ENCODE measurements around the gene KLF1. TPM values are rescaled to one million over a fixed set of nuclear protein-coding genes. Genes with fewer than 3 reads are reported as not detected.

Gene KLF1
- total and polyA plus RNA-seq, 2 of the 8 experiments (the other 6 are each of a cell fraction or from before 2014, with no cell fraction given), result 0.84 to 0.91 TPM

GRCh38 chr19:12858041-12858928 lies 28.7 kb downstream of the KLF1 start (continued):
- TF ChIP-seq, protein P1, sequence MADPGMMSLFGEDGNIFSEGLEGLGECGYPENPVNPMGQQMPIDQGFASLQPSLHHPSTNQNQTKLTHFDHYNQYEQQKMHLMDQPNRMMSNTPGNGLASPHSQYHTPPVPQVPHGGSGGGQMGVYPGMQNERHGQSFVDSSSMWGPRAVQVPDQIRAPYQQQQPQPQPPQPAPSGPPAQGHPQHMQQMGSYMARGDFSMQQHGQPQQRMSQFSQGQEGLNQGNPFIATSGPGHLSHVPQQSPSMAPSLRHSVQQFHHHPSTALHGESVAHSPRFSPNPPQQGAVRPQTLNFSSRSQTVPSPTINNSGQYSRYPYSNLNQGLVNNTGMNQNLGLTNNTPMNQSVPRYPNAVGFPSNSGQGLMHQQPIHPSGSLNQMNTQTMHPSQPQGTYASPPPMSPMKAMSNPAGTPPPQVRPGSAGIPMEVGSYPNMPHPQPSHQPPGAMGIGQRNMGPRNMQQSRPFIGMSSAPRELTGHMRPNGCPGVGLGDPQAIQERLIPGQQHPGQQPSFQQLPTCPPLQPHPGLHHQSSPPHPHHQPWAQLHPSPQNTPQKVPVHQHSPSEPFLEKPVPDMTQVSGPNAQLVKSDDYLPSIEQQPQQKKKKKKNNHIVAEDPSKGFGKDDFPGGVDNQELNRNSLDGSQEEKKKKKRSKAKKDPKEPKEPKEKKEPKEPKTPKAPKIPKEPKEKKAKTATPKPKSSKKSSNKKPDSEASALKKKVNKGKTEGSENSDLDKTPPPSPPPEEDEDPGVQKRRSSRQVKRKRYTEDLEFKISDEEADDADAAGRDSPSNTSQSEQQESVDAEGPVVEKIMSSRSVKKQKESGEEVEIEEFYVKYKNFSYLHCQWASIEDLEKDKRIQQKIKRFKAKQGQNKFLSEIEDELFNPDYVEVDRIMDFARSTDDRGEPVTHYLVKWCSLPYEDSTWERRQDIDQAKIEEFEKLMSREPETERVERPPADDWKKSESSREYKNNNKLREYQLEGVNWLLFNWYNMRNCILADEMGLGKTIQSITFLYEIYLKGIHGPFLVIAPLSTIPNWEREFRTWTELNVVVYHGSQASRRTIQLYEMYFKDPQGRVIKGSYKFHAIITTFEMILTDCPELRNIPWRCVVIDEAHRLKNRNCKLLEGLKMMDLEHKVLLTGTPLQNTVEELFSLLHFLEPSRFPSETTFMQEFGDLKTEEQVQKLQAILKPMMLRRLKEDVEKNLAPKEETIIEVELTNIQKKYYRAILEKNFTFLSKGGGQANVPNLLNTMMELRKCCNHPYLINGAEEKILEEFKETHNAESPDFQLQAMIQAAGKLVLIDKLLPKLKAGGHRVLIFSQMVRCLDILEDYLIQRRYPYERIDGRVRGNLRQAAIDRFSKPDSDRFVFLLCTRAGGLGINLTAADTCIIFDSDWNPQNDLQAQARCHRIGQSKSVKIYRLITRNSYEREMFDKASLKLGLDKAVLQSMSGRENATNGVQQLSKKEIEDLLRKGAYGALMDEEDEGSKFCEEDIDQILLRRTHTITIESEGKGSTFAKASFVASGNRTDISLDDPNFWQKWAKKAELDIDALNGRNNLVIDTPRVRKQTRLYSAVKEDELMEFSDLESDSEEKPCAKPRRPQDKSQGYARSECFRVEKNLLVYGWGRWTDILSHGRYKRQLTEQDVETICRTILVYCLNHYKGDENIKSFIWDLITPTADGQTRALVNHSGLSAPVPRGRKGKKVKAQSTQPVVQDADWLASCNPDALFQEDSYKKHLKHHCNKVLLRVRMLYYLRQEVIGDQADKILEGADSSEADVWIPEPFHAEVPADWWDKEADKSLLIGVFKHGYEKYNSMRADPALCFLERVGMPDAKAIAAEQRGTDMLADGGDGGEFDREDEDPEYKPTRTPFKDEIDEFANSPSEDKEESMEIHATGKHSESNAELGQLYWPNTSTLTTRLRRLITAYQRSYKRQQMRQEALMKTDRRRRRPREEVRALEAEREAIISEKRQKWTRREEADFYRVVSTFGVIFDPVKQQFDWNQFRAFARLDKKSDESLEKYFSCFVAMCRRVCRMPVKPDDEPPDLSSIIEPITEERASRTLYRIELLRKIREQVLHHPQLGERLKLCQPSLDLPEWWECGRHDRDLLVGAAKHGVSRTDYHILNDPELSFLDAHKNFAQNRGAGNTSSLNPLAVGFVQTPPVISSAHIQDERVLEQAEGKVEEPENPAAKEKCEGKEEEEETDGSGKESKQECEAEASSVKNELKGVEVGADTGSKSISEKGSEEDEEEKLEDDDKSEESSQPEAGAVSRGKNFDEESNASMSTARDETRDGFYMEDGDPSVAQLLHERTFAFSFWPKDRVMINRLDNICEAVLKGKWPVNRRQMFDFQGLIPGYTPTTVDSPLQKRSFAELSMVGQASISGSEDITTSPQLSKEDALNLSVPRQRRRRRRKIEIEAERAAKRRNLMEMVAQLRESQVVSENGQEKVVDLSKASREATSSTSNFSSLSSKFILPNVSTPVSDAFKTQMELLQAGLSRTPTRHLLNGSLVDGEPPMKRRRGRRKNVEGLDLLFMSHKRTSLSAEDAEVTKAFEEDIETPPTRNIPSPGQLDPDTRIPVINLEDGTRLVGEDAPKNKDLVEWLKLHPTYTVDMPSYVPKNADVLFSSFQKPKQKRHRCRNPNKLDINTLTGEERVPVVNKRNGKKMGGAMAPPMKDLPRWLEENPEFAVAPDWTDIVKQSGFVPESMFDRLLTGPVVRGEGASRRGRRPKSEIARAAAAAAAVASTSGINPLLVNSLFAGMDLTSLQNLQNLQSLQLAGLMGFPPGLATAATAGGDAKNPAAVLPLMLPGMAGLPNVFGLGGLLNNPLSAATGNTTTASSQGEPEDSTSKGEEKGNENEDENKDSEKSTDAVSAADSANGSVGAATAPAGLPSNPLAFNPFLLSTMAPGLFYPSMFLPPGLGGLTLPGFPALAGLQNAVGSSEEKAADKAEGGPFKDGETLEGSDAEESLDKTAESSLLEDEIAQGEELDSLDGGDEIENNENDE (IDR thresholded peaks at IDR 0.05; ENCODE audit: insufficient replicate concordance, low read length), result no peak
- TF ChIP-seq HDAC2 (IDR thresholded peaks at IDR 0.05; ENCODE audit: borderline replicate concordance in 1 of 2, low read depth in 2 of 2, low read length in 2 of 2) (no peak), TAF7 (optimal IDR thresholded peaks at IDR 0.05; ENCODE audit: borderline replicate concordance, low read depth, low read length) (no peak), SIX5 (IDR thresholded peaks at IDR 0.05; ENCODE audit: low read depth, low read length) (no peak), JUND (IDR thresholded peaks at IDR 0.05; ENCODE audit: low read length) (no peak), USF2 (IDR thresholded peaks at IDR 0.05; ENCODE audit: low read length) (no peak)

Measured in H1 (cell line).